Measurements from ENCODE around the gene ROR2. TPM values are rescaled to one million over a fixed set of nuclear protein-coding genes. Genes with fewer than 3 reads are reported as not detected.

The ROR2 gene
- total RNA-seq, 1 donor from 2014 or later: 0.74 TPM

DNA sequence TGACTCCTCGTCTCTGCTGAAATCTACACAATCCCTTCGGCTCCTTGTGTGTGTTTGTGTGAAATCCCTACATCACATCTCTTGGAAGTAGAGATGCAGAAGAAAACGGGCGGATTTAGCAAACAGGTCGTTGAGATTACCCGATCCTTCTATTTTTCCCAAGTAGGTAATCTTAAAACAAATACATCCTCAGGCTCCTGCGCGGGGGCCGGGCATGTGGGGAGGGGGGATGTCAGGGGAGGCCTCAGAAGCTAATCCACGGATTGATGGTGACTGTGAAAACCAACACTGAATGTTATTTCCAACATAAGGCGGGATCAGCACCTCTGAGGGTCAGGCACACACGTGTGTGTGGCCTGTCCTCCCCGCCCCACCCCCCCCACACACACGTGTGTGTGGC is 137.8 kb downstream of the ROR2 start:
- Histone ChIP-seq H3K4me3 (no peak overlapping the region), H3K27ac (replicated peaks) (no peak overlapping the region), H3K36me3 (no peaks in the 10 kb centered on the region), H3K9me3 (replicated peaks) (no peaks in the 10 kb centered on the region), H3K4me1 (no peaks in the 10 kb centered on the region), H3K27me3 (ENCODE audit: low read depth) (peaks cover 7% of the 10 kb centered on the region)
- DNase-seq: no peak
- intact Hi-C loops (cut with micrococcal nuclease): no loop called here
- TF ChIP-seq, protein P1, sequence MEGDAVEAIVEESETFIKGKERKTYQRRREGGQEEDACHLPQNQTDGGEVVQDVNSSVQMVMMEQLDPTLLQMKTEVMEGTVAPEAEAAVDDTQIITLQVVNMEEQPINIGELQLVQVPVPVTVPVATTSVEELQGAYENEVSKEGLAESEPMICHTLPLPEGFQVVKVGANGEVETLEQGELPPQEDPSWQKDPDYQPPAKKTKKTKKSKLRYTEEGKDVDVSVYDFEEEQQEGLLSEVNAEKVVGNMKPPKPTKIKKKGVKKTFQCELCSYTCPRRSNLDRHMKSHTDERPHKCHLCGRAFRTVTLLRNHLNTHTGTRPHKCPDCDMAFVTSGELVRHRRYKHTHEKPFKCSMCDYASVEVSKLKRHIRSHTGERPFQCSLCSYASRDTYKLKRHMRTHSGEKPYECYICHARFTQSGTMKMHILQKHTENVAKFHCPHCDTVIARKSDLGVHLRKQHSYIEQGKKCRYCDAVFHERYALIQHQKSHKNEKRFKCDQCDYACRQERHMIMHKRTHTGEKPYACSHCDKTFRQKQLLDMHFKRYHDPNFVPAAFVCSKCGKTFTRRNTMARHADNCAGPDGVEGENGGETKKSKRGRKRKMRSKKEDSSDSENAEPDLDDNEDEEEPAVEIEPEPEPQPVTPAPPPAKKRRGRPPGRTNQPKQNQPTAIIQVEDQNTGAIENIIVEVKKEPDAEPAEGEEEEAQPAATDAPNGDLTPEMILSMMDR (IDR thresholded peaks at IDR 0.05; ENCODE audit: borderline replicate concordance): no peak

DNA sequence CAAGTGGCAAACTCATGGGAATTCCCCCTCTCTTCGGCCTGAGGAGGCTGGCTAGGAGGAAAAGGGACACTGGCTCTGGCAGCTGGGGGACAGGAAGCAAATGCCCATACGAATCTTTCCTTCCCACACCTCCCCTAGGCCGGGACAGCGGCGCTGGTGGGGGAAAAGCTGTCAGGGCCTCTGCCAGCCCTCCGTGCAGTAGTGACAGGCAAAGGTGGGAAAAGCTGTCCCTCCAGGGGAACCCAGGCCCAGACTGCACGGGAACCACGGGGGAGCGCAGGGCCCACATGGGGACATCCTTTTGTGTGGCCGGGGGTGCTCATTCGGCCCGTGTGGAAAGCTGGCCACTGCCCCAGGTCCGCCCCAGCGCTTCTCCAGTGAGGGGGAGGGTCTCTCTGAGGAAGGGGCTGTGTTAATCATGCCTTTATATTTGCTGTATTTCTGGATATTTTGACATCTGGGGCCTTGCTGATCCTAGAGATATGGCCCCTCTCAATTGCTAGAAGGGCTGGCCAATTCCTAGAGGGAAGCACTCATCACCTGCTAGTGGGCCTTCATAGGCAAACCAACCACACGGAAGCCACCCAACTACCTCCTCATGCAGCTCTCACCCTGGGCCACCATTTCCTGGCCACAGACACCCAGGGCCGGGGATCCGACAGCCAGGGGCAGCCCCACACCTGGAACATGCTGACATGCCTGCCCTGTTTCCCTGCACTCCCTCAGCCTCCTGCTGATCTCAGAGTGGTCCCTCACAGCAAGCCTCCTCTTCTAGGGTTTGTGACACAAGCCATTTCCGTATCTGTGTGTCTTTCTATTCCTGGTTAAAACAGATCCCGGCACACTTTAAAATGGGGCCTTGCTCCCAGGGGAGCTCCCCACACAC is 138.8 kb downstream of the ROR2 start:
- TF ChIP-seq, protein P1 (IDR thresholded peaks at IDR 0.05; ENCODE audit: borderline replicate concordance): no peak
- H3K27ac ChIP-seq (replicated peaks): no peak overlapping the region
- intact Hi-C loops (cut with micrococcal nuclease): no loop called here
- no peaks in the 10 kb centered on the region for H3K36me3 ChIP-seq
- DNase-seq: no peak
- peaks cover 9% of the 10 kb centered on the region for H3K27me3 ChIP-seq (ENCODE audit: low read depth)
- H3K4me3 ChIP-seq: no peak overlapping the region
- no peaks in the 10 kb centered on the region for H3K4me1 ChIP-seq
- no peaks in the 10 kb centered on the region for H3K9me3 ChIP-seq (replicated peaks)

DNA sequence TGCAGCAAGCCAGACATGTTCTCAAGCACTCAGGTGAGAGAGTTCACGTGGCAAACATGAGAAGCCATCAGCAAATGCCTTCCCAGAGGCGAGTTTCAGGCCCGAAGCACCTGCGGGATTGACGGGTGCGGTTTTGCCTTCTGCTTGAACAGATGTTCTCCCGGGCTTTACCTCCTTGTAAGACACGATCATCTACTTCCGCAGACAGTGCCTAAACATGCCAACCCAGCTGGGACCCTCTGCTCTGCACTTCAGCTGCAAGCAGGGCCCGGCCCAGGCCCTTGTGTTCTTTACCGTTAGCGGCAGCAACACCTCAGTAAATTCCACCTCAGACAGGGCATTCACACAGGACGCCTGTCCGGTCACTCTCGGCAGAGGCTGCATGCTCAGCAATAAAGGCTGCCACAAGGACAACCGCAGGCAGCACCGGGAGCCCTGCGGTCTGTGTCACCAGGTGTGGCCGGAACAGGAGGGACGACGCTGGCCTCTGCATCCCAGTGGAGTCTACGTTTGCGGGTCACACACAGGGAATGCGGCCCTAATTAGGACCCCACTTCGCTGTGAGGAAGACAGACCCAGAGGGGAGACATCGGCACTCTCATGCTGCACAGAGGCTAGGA is 139.6 kb downstream of the ROR2 start:
- no peak for DNase-seq
- Histone ChIP-seq H3K9me3 (replicated peaks) (no peaks in the 10 kb centered on the region), H3K36me3 (no peaks in the 10 kb centered on the region), H3K27ac (replicated peaks) (no peak overlapping the region), H3K4me3 (no peak overlapping the region), H3K4me1 (no peaks in the 10 kb centered on the region), H3K27me3 (ENCODE audit: low read depth) (peaks cover 13% of the 10 kb centered on the region)
- TF ChIP-seq, protein P1 (IDR thresholded peaks at IDR 0.05; ENCODE audit: borderline replicate concordance): no peak
- intact Hi-C loops (cut with micrococcal nuclease): no loop called here

DNA sequence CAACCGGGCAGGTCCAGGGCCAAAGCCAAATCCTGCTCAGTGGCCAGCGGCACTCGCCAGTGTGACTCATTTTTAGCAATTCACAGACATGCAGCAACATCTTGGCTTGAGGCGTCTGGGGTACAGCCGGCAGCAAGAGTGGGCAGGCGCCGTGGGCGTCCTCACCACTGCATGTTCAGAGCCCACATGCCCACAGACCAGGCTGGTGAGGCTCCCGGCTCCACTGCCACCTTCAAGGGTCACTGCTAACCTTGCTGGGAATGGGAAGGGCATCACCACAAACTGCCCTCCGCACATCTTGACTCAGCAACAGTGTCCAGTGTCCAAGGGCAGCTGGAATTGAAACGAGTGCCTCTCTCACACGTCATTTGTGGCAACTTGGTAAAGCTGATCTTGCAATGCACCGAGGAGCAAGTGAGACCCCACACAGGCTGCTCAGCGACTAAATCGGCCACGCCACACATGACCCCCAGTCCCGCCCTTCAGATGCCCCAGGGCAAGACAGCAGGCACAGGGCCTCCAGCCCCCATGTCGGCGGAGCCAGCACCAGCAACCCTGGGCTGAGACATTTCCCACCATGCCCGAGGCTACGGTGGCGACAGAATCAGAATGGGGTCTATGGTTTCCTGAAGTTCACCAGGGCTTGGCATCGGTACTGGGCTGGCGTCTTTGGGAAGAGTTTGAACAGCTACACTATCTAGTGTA is 140.3 kb downstream of the ROR2 start:
- H3K4me1 ChIP-seq: no peaks in the 10 kb centered on the region
- DNase-seq: no peak
- intact Hi-C loops (cut with micrococcal nuclease): no loop called here

DNA sequence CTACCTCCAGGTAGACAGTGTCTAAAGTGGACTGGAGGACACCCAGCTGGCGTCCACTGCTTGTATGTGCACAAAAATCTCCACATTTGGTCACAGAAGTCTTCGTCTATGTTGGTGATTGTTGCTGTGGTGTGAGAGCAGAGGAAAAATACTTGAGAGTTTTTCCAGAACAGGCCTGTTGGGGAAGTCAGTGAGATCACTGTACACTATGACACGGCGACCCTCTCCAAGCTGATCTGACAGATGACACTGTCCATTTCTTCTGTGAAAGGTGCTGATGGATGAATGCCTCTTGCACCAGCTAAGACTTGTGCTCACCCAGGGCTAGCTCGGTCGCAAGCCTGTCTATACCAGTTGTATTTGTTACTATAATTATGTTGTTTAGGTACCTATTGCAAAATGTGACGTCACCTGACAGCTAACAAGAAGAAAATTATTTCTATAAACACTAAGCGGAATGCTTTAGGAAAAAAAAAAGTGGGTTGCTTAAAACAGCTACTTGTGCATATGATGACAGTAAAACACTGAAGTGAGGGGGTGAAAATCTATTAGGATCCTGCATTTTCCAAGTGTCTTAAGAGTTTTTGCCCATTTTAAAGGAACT is 142.3 kb downstream of the ROR2 start:
- no peak overlapping the region for H3K27ac ChIP-seq (replicated peaks)
- H3K27me3 ChIP-seq (ENCODE audit: low read depth): peaks cover 28% of the 10 kb centered on the region
- H3K4me1 ChIP-seq: no peaks in the 10 kb centered on the region
- DNase-seq: no peak
- no peak overlapping the region for H3K4me3 ChIP-seq
- intact Hi-C loops (cut with micrococcal nuclease): no loop called here
- TF ChIP-seq, protein P1 (IDR thresholded peaks at IDR 0.05; ENCODE audit: borderline replicate concordance): no peak
- H3K9me3 ChIP-seq (replicated peaks): no peaks in the 10 kb centered on the region
- H3K36me3 ChIP-seq: no peaks in the 10 kb centered on the region

More for the DNA sequence above, 140.3 kb downstream of the ROR2 start:
- Histone ChIP-seq H3K4me3 (no peak overlapping the region), H3K27ac (replicated peaks) (no peak overlapping the region), H3K27me3 (ENCODE audit: low read depth) (peaks cover 13% of the 10 kb centered on the region), H3K9me3 (replicated peaks) (no peaks in the 10 kb centered on the region), H3K36me3 (no peaks in the 10 kb centered on the region)
- TF ChIP-seq, protein P1 (IDR thresholded peaks at IDR 0.05; ENCODE audit: borderline replicate concordance): no peak

All from left ventricle myocardium inferior (tissue), 1 donor.